Thymus (tissue), 11 donors: ENCODE data around the gene ASTN2. TPM values are rescaled to one million over a fixed set of nuclear protein-coding genes. Genes with fewer than 3 reads are reported as not detected.

ENCODE experiments used
- DNase-seq, 9 donors: peaks; one replicate each; pipeline ENCODE4 v3.0.0-alpha.2; 2013; ENCODE audit warnings: low spot score in 9 of 9, low read depth in 6 of 9, missing footprints in 1 of 9
- H3K27ac ChIP-seq, 2 donors: one replicate each; pipeline ENCODE4 v1.5.1; 2013; ENCODE audit warnings: control low read depth in 1 of 2, low read depth in 1 of 2, low read length in 1 of 2, mild to moderate bottlenecking in 1 of 2, moderate library complexity in 1 of 2
- H3K27me3 ChIP-seq, 2 donors: one replicate each; pipeline ENCODE4 v1.5.1; 2013; ENCODE audit warnings: low read length in 1 of 2; ENCODE audit not compliant: control insufficient read depth in 2 of 2, insufficient read depth in 1 of 2
- H3K36me3 ChIP-seq, 2 donors: one replicate each; pipeline ENCODE4 v1.5.1; 2013; ENCODE audit warnings: low read length in 1 of 2, mild to moderate bottlenecking in 1 of 2, moderate library complexity in 1 of 2; ENCODE audit not compliant: control insufficient read depth in 2 of 2, insufficient read depth in 2 of 2
- H3K4me1 ChIP-seq, 2 donors: one replicate each; pipeline ENCODE4 v1.5.1; 2013; ENCODE audit warnings: low read length in 2 of 2; ENCODE audit not compliant: control insufficient read depth in 2 of 2, insufficient read depth in 2 of 2
- H3K4me3 ChIP-seq, 2 donors: one replicate each; pipeline ENCODE4 v1.5.1; 2013; ENCODE audit warnings: low read length in 2 of 2, control low read depth in 1 of 2, mild to moderate bottlenecking in 1 of 2
- H3K9me3 ChIP-seq, 2 donors: one replicate each; pipeline ENCODE4 v1.5.1; 2013; ENCODE audit warnings: low read length in 1 of 2, mild to moderate bottlenecking in 1 of 2; ENCODE audit not compliant: control insufficient read depth in 2 of 2, insufficient read depth in 1 of 2
- WGBS: extraction: QIAGEN DNeasy Blood & Tissue Kit; methylation state at CpG from one replicate; pipeline ENCODE4 v1.1.7; 2013; 5-methylcytosine and 5-hydroxymethylcytosine counted together
- polyA plus RNA-seq: library from polyadenylated mRNA; stranded (reverse); fragments of 200-250 nt; gene quantifications from one replicate; pipeline ENCODE4 v1.2.3, GENCODE V29; 2013
- total RNA-seq: library from RNA; stranded (reverse); fragments of 120-200 nt; gene quantifications from one replicate; pipeline ENCODE4 v1.2.4, GENCODE V29; 2013
- donor health status: healthy.

ASTN2 gene
- total and polyA plus RNA-seq, 2 donors = 5.8 to 5.9 TPM

DNA sequence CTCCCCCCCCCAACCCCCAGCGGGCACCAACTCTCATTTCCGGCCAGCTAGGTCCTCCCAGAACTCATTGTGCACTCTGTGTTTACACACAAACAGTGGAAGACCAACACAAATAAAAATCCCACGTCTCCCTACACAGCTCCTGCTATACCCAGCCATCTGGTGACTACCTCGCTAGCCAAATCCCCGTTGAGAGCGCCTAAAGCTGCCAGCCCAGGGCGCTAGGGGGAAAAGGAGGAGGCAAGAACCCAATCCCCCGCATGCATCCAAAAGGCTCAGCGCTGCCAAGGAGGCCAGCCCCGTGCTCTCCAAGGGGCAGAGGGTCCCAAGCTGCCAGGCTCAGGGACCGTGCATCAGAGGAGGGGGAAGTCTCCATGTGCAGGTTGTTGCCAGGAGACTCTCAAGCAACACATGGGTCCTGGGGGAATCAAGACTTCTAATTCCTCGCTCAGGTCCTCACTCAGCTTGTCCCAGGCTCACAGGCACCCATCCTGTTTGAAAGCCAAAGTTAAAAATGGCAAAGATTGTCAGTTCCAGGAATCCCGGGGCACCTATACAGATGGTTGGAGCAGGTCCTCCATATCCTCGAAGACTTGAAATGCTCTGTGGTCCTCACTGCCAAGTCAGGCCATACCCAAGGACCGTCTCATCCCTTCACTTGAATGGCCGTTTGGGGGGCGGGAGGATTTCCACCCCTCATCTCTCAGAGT lies 2.7 kb downstream of the ASTN2 start:
- Histone ChIP-seq H3K4me1 (no peaks in the 10 kb centered on the region), H3K4me3 (no peak overlapping the region), H3K36me3 (no peaks in the 10 kb centered on the region), H3K27ac (no peak overlapping the region), H3K9me3 (no peaks in the 10 kb centered on the region), H3K27me3 (peaks cover 51 to 55% of the 10 kb centered on the region in 2 donors)
- no peak for DNase-seq
- 35% methylated on average over 17 of the region's 17 CpGs for WGBS

DNA sequence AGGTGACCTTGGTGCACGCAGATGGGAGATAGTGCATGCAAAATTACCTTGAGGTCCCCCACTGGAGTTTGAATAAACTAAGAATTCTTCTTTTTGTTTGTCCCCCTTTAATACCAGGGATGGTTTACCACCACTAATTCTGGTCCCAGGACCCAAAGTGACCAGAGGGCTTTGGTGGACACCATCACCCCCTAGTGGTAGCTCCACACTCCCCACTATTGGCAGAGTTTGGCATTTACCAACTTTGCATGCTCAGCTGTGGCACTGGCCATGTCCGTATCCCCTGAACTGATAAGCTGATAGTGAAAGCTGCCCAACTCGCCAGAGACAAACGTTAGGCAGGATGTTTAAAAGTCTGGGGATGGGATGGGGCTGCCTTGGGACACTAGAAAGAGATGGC lies 3.3 kb downstream of the ASTN2 start:
- no peak overlapping the region for H3K4me3 ChIP-seq
- no peaks in the 10 kb centered on the region for H3K36me3 ChIP-seq
- no peaks in the 10 kb centered on the region for H3K4me1 ChIP-seq
- WGBS = 12% methylated on average over 4 of the region's 4 CpGs
- no peaks in the 10 kb centered on the region for H3K9me3 ChIP-seq
- H3K27me3 ChIP-seq = peaks cover 47 to 52% of the 10 kb centered on the region in 2 donors
- DNase-seq = no peak
- H3K27ac ChIP-seq = no peak overlapping the region

DNA sequence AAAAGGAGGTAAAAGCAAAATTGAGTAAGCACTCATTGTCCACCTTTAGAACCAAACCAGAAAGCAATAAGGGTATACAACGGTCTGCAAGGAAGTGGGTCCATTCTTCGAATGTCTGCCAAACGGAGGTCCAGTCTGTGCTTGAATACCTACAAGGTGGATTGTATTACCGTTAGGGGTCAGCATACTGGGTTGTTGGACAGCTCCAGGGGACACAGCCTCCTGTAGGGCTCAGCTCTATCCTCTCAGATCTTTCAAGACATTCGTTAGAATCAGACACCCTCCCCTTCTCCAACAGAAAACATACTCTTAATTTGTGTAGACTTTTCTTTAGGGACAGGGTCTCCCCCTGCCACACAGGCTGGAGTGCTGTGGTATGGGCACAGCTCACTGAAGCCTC lies 5.5 kb downstream of the ASTN2 start:
- H3K4me1 ChIP-seq = no peaks in the 10 kb centered on the region
- 71% methylated on average over 5 of the region's 5 CpGs for WGBS
- H3K27ac ChIP-seq = no peak overlapping the region
- DNase-seq = no peak
- no peak overlapping the region for H3K4me3 ChIP-seq
- peaks cover 29 to 32% of the 10 kb centered on the region in 2 donors for H3K27me3 ChIP-seq
- H3K9me3 ChIP-seq = no peaks in the 10 kb centered on the region
- H3K36me3 ChIP-seq = no peaks in the 10 kb centered on the region

DNA sequence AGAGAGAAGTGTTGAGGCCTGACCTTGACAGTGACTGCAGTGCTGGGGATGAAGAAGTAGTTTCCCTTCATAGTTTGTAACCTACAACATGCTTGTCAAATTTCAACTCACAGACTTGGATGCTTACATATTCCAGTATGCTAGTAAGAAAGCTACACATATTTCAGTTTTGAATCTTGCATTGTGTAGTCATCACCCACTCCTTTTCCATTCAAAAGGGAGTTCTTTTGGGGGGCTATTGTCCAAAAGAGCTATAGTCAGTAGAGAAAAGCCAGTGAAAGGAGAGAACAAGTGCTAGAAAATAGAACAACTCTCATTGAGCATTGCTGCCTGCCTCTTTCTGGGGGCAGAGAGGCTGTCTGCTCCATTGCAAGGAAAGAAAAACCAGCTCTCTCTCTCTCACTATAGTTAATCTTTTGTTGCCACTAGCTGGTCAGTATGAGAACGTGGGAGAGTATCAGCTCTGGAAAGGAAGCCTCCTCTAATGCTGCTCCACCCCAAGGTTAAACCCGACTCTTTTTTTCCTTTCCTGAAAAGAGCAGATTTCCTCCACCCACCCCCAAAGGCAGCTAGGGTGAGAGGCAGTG lies 7.3 kb downstream of the ASTN2 start:
- no peaks in the 10 kb centered on the region for H3K9me3 ChIP-seq
- peaks cover 11 to 14% of the 10 kb centered on the region in 2 donors for H3K27me3 ChIP-seq
- no peaks in the 10 kb centered on the region for H3K36me3 ChIP-seq
- 13% methylated on average over 2 of the region's 2 CpGs for WGBS
- H3K4me3 ChIP-seq = no peak overlapping the region
- H3K4me1 ChIP-seq = no peaks in the 10 kb centered on the region
- no peak for DNase-seq
- no peak overlapping the region for H3K27ac ChIP-seq

DNA sequence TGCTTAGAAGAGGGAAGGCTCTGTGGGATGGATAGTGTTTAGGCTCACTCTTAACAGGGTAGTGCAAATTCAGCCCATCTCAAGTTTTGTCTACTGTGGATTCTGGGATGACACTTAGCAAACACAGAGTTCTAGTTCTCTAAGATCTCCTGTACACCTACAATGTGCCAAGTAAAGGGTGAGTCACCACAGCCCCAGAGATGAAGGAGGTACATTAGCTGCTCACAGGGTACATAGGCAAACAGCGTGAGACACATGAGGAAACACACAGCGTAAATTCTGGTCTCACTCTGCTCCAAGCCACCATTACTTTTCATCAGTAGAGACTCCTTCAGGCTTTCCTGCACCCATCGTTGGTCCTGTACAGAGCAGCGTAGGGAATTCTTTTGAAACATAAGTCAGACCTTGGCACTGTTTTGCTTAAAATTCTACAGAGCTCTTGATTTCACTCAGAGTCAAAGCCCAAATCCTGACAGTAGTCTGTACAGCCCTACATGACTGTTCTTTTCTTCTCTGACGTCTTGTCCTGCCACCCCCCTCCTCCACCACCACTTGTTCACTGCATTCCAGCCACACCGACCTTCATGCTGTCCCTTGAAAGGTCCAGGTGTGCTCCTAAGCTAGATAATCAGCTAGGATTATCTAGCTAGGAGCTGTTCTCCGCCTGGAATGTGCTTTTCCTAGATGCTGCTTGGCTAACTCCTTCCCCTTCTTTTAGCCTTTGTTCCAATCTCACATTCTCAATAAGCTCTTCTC lies 8.7 kb downstream of the ASTN2 start:
- Histone ChIP-seq H3K27me3 (peaks cover 3 to 4% of the 10 kb centered on the region in 2 donors), H3K27ac (no peak overlapping the region), H3K4me1 (no peaks in the 10 kb centered on the region), H3K36me3 (no peaks in the 10 kb centered on the region), H3K4me3 (no peak overlapping the region), H3K9me3 (no peaks in the 10 kb centered on the region)
- WGBS = 84% methylated on average over 7 of the region's 7 CpGs
- no peak for DNase-seq

DNA sequence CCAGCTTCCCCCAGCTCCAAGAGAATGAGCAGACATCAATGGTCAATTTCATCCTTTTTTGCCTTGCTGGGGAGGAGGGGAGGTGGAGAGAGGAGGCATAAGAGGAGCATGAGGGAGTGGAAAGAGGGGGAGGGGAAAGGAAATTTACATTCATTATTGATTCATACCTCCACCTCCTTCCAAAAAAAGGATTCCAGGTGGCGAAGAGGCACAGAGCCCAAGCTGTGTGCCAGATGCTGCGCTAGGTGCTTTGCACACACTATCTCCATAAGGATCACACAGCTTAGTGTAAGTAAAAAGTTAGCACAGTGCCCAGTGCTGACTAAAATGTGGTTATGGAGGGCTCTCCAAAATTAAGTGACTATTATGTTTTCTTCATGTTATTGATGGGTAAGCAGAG lies 11.0 kb downstream of the ASTN2 start:
- Histone ChIP-seq H3K27me3 (no peaks in the 10 kb centered on the region), H3K27ac (no peak overlapping the region), H3K9me3 (no peaks in the 10 kb centered on the region), H3K4me3 (no peak overlapping the region), H3K36me3 (no peaks in the 10 kb centered on the region), H3K4me1 (no peaks in the 10 kb centered on the region)
- DNase-seq = no peak
- 94% methylated on average over 2 of the region's 2 CpGs for WGBS

DNA sequence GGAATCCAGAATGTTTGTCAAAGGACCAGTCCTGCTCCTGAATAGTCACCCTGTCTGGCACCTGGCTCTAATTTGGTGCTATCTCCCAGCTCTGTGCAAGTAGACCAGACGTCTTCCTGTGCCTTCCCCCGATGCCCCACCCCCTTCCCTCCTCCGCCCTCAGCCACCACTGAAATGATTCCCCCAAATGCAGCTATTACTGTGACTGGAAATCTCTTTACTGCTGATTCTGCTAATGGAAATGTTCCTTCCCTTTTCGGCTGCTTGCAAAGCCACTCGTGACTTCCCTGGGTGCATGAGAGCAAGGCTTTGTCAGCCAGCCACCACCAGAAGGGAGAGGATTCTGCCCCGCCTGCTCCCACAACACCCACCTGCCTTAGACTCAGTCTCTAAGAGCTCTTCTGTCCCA lies 11.4 kb downstream of the ASTN2 start:
- no peaks in the 10 kb centered on the region for H3K4me1 ChIP-seq
- H3K36me3 ChIP-seq = no peaks in the 10 kb centered on the region
- no peaks in the 10 kb centered on the region for H3K27me3 ChIP-seq
- DNase-seq = no peak
- 37% methylated on average over 6 of the region's 6 CpGs for WGBS
- H3K27ac ChIP-seq = no peak overlapping the region
- H3K9me3 ChIP-seq = no peaks in the 10 kb centered on the region
- H3K4me3 ChIP-seq = no peak overlapping the region

DNA sequence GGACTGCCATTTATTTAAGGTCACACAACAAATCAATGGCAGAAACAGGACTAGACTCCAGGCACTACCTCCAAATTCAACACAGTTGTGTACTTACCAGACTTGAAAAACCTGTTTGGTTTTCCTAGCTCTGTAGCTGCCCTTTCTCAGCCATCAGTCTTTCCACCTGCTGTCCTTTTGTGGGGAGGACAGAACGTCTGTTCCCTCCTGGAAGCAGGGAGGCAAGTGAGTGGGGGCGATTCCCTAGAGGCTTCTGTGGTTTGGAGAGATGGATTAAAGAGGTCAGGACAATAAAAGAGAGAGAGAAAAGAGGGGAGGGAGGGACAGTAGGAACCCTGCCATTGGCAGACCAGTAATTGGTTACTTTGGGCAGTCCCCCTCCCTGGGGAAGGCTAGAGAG lies 14.7 kb downstream of the ASTN2 start:
- 32% methylated on average over 2 of the region's 2 CpGs for WGBS

DNA sequence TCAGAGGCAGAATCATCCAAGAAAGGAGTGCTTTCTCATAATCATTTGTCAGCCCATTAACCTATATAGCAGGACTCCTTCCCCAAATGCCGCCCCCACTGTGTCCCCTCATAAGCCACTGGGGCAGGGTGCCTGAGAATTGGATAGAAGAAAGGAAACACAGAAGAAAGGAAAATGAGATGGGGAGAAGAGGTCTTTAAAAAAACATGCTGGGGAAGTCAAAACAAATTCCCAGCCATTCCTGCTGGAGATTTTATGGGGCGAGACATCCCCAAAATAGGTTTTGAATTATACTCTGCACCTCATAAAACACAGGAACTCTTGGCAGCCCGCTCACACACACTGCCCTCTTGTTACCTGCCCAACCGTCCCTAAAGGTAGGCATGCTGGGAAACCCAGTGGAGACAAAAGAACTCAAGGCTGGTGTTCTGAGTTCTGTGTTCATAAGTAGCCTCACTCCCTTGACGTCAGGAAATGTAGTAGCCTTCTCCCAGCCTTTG lies 19.7 kb downstream of the ASTN2 start:
- no peak overlapping the region for H3K27ac ChIP-seq
- no peak for DNase-seq
- H3K27me3 ChIP-seq = no peaks in the 10 kb centered on the region
- WGBS = 86% methylated on average over 5 of the region's 5 CpGs
- H3K36me3 ChIP-seq = no peaks in the 10 kb centered on the region
- no peaks in the 10 kb centered on the region for H3K9me3 ChIP-seq
- no peak overlapping the region for H3K4me3 ChIP-seq
- H3K4me1 ChIP-seq = no peaks in the 10 kb centered on the region

More for the DNA sequence above, 14.7 kb downstream of the ASTN2 start:
- peak in 1 of 9 donors; percentile 19 for DNase-seq
- H3K27ac ChIP-seq = no peak overlapping the region
- no peak overlapping the region for H3K4me3 ChIP-seq
- no peaks in the 10 kb centered on the region for H3K9me3 ChIP-seq
- no peaks in the 10 kb centered on the region for H3K36me3 ChIP-seq
- no peaks in the 10 kb centered on the region for H3K4me1 ChIP-seq
- H3K27me3 ChIP-seq = no peaks in the 10 kb centered on the region
